Measurements from ENCODE around the gene C10orf90. TPM values are rescaled to one million over a fixed set of nuclear protein-coding genes. Genes with fewer than 3 reads are reported as not detected.

C10orf90 gene
- total and polyA plus RNA-seq, 2 experiments from 2014 or later: not detected

- DNase-seq (ENCODE audit: low read depth in 1 of 2, low spot score in 1 of 2): peak in 1 of 2 donors; percentile 14
- no peak for TF ChIP-seq CTCF (IDR thresholded peaks at IDR 0.05; ENCODE audit: low read depth, low read length)
- Histone ChIP-seq H3K4me3 (no peak overlapping the region), H3K27ac (no peak overlapping the region), H3K9me3 (ENCODE audit: low read depth) (no peaks in the 10 kb centered on the region), H3K36me3 (no peaks in the 10 kb centered on the region), H3K4me1 (ENCODE audit: low read depth) (no peaks in the 10 kb centered on the region), H3K27me3 (no peaks in the 10 kb centered on the region)
Measured at GRCh38 chr10:126439942-126440341, 230.6 kb downstream of the C10orf90 start.

- Histone ChIP-seq H3K4me3 (no peak overlapping the region), H3K4me1 (ENCODE audit: low read depth) (no peaks in the 10 kb centered on the region), H3K36me3 (no peaks in the 10 kb centered on the region), H3K27me3 (no peaks in the 10 kb centered on the region), H3K9me3 (ENCODE audit: low read depth) (no peaks in the 10 kb centered on the region), H3K27ac (no peak overlapping the region)
- no peak for DNase-seq (ENCODE audit: low read depth in 1 of 2, low spot score in 1 of 2)
- TF ChIP-seq CTCF (IDR thresholded peaks at IDR 0.05; ENCODE audit: low read depth, low read length): no peak
Measured at GRCh38 chr10:126438407-126438783, 232.1 kb downstream of the C10orf90 start.

- Histone ChIP-seq H3K9me3 (ENCODE audit: low read depth) (no peaks in the 10 kb centered on the region), H3K36me3 (no peaks in the 10 kb centered on the region), H3K27ac (no peak overlapping the region), H3K4me3 (no peak overlapping the region), H3K27me3 (no peaks in the 10 kb centered on the region), H3K4me1 (ENCODE audit: low read depth) (no peaks in the 10 kb centered on the region)
- no peak for TF ChIP-seq CTCF (IDR thresholded peaks at IDR 0.05; ENCODE audit: low read depth, low read length)
- no peak for DNase-seq (ENCODE audit: low read depth in 1 of 2, low spot score in 1 of 2)
Measured at GRCh38 chr10:126437635-126438406, 232.7 kb downstream of the C10orf90 start.

GRCh38 chr10:126434235-126434634 is 236.3 kb downstream of the C10orf90 start:
- H3K36me3 ChIP-seq: no peaks in the 10 kb centered on the region
- no peak for TF ChIP-seq CTCF (IDR thresholded peaks at IDR 0.05; ENCODE audit: low read depth, low read length)
- no peaks in the 10 kb centered on the region for H3K9me3 ChIP-seq (ENCODE audit: low read depth)
- no peak overlapping the region for H3K4me3 ChIP-seq
- no peak overlapping the region for H3K27ac ChIP-seq
- no peak for DNase-seq (ENCODE audit: low read depth in 1 of 2, low spot score in 1 of 2)
- no peaks in the 10 kb centered on the region for H3K27me3 ChIP-seq
- H3K4me1 ChIP-seq (ENCODE audit: low read depth): no peaks in the 10 kb centered on the region

- H3K27me3 ChIP-seq: no peaks in the 10 kb centered on the region
- no peaks in the 10 kb centered on the region for H3K9me3 ChIP-seq (ENCODE audit: low read depth)
- TF ChIP-seq CTCF (IDR thresholded peaks at IDR 0.05; ENCODE audit: low read depth, low read length): no peak
- no peak overlapping the region for H3K4me3 ChIP-seq
- no peaks in the 10 kb centered on the region for H3K36me3 ChIP-seq
- no peak for DNase-seq (ENCODE audit: low read depth in 1 of 2, low spot score in 1 of 2)
- no peaks in the 10 kb centered on the region for H3K4me1 ChIP-seq (ENCODE audit: low read depth)
- H3K27ac ChIP-seq: no peak overlapping the region
Measured at GRCh38 chr10:126433351-126433750, 237.1 kb downstream of the C10orf90 start.

Data from cardiac muscle cell (in vitro differentiated cells and primary cell).